NB4 (cell line): Measurements from ENCODE around the gene ZCCHC9.

Source experiments
- POLR2A ChIP-seq: IDR thresholded peaks from 2 replicates; pipeline ENCODE4 v1.6.1; 2011; ENCODE audit warnings: mild to moderate bottlenecking; ENCODE audit not compliant: insufficient read length; ENCODE audit errors: extremely low read depth
- TF ChIP-seq, protein P1 (sequence below): IDR thresholded peaks from one replicate; pipeline ENCODE4 v1.5.1; 2012; ENCODE audit warnings: low read depth, low read length

DNA sequence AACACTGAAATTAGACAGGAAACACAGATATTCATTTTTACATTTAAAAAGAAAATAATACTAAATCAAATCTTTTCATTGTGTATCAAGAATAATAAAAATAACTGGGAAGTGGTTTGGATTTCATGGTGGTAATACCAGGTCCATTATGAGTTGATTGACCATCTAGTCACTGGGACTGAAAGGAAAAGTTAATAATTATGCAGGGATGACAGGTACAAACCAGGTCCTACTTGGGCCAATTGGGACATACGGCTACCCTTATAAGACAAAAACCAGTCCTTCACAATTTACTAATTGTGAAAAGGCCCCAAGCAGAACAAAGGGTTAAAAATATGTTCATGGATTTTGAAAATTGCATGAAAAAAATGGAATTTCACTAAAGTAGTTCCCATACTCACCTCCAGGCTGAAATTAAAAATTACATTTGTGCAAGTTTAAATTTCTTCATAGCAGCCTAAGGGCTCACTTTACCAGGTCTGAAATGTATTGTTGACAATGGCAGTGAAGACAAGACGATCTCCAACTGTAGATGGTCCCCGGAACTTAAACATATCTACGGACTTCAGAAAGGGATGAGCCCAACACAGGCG lies 44.1 kb downstream of the ZCCHC9 start:
- TF ChIP-seq, protein P1, sequence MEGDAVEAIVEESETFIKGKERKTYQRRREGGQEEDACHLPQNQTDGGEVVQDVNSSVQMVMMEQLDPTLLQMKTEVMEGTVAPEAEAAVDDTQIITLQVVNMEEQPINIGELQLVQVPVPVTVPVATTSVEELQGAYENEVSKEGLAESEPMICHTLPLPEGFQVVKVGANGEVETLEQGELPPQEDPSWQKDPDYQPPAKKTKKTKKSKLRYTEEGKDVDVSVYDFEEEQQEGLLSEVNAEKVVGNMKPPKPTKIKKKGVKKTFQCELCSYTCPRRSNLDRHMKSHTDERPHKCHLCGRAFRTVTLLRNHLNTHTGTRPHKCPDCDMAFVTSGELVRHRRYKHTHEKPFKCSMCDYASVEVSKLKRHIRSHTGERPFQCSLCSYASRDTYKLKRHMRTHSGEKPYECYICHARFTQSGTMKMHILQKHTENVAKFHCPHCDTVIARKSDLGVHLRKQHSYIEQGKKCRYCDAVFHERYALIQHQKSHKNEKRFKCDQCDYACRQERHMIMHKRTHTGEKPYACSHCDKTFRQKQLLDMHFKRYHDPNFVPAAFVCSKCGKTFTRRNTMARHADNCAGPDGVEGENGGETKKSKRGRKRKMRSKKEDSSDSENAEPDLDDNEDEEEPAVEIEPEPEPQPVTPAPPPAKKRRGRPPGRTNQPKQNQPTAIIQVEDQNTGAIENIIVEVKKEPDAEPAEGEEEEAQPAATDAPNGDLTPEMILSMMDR = no peak
- TF ChIP-seq POLR2A = no peak
